Spinal cord (tissue), 10 donors: ENCODE measurements around the gene CYBRD1. TPM values are rescaled to one million over a fixed set of nuclear protein-coding genes. Genes with fewer than 3 reads are reported as not detected.

Source experiments
- DNase-seq, 6 donors: peaks; one replicate each; pipeline versions ENCODE4 v3.0.0 to v3.0.0-alpha.2; 2013 to 2015; ENCODE audit warnings: low spot score in 6 of 6, low read depth in 4 of 6
- H3K27ac ChIP-seq: one replicate; pipeline ENCODE4 v1.5.1; 2013; ENCODE audit warnings: low read depth, low read length, control low read depth
- H3K27me3 ChIP-seq: one replicate; pipeline ENCODE4 v1.6.1; 2013; ENCODE audit warnings: low read length; ENCODE audit not compliant: control insufficient read depth, insufficient read depth
- H3K36me3 ChIP-seq: one replicate; pipeline ENCODE4 v1.6.1; 2013; ENCODE audit warnings: low read length; ENCODE audit not compliant: control insufficient read depth, insufficient read depth
- H3K4me1 ChIP-seq: one replicate; pipeline ENCODE4 v1.6.1; 2013; ENCODE audit warnings: low read length; ENCODE audit not compliant: control insufficient read depth, insufficient read depth
- H3K4me3 ChIP-seq: one replicate; pipeline ENCODE4 v1.5.1; 2013; ENCODE audit warnings: low read depth, low read length, control low read depth
- H3K9me3 ChIP-seq: one replicate; pipeline ENCODE4 v1.6.1; 2013; ENCODE audit warnings: low read length; ENCODE audit not compliant: control insufficient read depth, insufficient read depth
- WGBS: methylation state at CpG from one replicate; pipeline ENCODE4 v1.1.5; 2013; ENCODE audit warnings: missing lambda C conversion rate; ENCODE audit not compliant: insufficient coverage; 5-methylcytosine and 5-hydroxymethylcytosine counted together
- long read RNA-seq, 4 donors: transcript quantifications; one replicate each; lab custom pipeline, GENCODE V29; 2026
- polyA plus RNA-seq, 2 donors: library from polyadenylated mRNA; unstranded; fragments of 120-200 nt; gene quantifications; one replicate each; pipeline ENCODE4 v1.2.1, GENCODE V29; 2013; ENCODE audit not compliant: insufficient read length in 2 of 2
- total RNA-seq, 2 donors: library from RNA; depleted of rRNA in 1 of 2; stranded (reverse); fragments of 120-200 nt in 1 of 2; fragments of >200 nt in 1 of 2; gene quantifications; one replicate each; pipeline versions ENCODE4 v1.2.3 to v1.2.4, GENCODE V29; 2013 to 2014
- donor health status: healthy.

CYBRD1 gene
- total RNA-seq: 100 to 1,000 TPM; 108 to 138 TPM
- 10 to 100 TPM; 20.7 to 26.6 TPM for polyA plus RNA-seq
- long read RNA-seq, donor 1, full-length matches to known transcripts: 9 of 9 reads
- long read RNA-seq, donor 1, partial matches to known transcripts: 0 of 9 reads
- long read RNA-seq, donor 1, other reads (novel, unspliced or antisense): 0 of 9 reads
- long read RNA-seq, donor 2, full-length matches to known transcripts: 2 of 2 reads
- long read RNA-seq, donor 2, partial matches to known transcripts: 0 of 2 reads
- long read RNA-seq, donor 2, other reads (novel, unspliced or antisense): 0 of 2 reads
- long read RNA-seq, donor 3, full-length matches to known transcripts: 4 of 4 reads
- long read RNA-seq, donor 3, partial matches to known transcripts: 0 of 4 reads
- long read RNA-seq, donor 3, other reads (novel, unspliced or antisense): 0 of 4 reads
- long read RNA-seq, donor 4, full-length matches to known transcripts: 25 of 25 reads
- long read RNA-seq, donor 4, partial matches to known transcripts: 0 of 25 reads
- long read RNA-seq, donor 4, other reads (novel, unspliced or antisense): 0 of 25 reads

GRCh38 chr2:171522052-171522787, at the start of gene CYBRD1:
TSS of gene CYBRD1 (plus strand) at chr2:171522474. CDS start at chr2:171522546, 72 bp downstream.
- Histone ChIP-seq H3K4me3 (peak within 1 kb of the TSS; percentile 76), H3K36me3 (no peaks in the 10 kb centered on the region), H3K27me3 (peaks cover 23% of the 10 kb centered on the region), H3K4me1 (peaks cover 16% of the 10 kb centered on the region), H3K9me3 (no peaks in the 10 kb centered on the region), H3K27ac (peak within 1 kb of the TSS; percentile 92)
- 0% methylated on average over 41 of the region's 45 CpGs for WGBS
- DNase-seq: peak; percentile 12 to 87 (median 47)

GRCh38 chr2:171475979-171476378, 46.3 kb upstream of the CYBRD1 start:
- Histone ChIP-seq H3K4me3 (no peak overlapping the region), H3K4me1 (no peaks in the 10 kb centered on the region), H3K36me3 (peaks cover 13% of the 10 kb centered on the region), H3K27ac (no peak overlapping the region), H3K9me3 (no peaks in the 10 kb centered on the region), H3K27me3 (no peaks in the 10 kb centered on the region)
- no peak for DNase-seq
- no CpG with 5 or more reads among the region's 1 CpG for WGBS

- Histone ChIP-seq H3K9me3 (no peaks in the 10 kb centered on the region), H3K4me3 (no peak overlapping the region), H3K36me3 (peaks cover 6% of the 10 kb centered on the region), H3K27me3 (no peaks in the 10 kb centered on the region), H3K4me1 (no peaks in the 10 kb centered on the region), H3K27ac (no peak overlapping the region)
- WGBS: no CpG with 5 or more reads among the region's 1 CpG
- DNase-seq: no peak
Measured at GRCh38 chr2:171478345-171478744, 43.9 kb upstream of the CYBRD1 start.

- Histone ChIP-seq H3K4me1 (no peaks in the 10 kb centered on the region), H3K27me3 (no peaks in the 10 kb centered on the region), H3K27ac (no peak overlapping the region), H3K9me3 (no peaks in the 10 kb centered on the region), H3K4me3 (no peak overlapping the region), H3K36me3 (peaks cover 6% of the 10 kb centered on the region)
- 88% methylated on average over 1 of the region's 3 CpGs for WGBS
- no peak for DNase-seq
Measured at GRCh38 chr2:171479154-171479814, 43.0 kb upstream of the CYBRD1 start.

- Histone ChIP-seq H3K27me3 (no peaks in the 10 kb centered on the region), H3K9me3 (no peaks in the 10 kb centered on the region), H3K36me3 (peaks cover 3% of the 10 kb centered on the region), H3K4me1 (no peaks in the 10 kb centered on the region), H3K4me3 (no peak overlapping the region), H3K27ac (no peak overlapping the region)
- no CpG with 5 or more reads among the region's 1 CpG for WGBS
- no peak for DNase-seq
Measured at GRCh38 chr2:171480908-171481307, 41.4 kb upstream of the CYBRD1 start.

GRCh38 chr2:171482308-171482707, 40.0 kb upstream of the CYBRD1 start:
- Histone ChIP-seq H3K9me3 (no peaks in the 10 kb centered on the region), H3K27ac (no peak overlapping the region), H3K4me3 (no peak overlapping the region), H3K4me1 (no peaks in the 10 kb centered on the region), H3K36me3 (peaks cover 5% of the 10 kb centered on the region), H3K27me3 (no peaks in the 10 kb centered on the region)
- no peak for DNase-seq

- H3K4me3 ChIP-seq: no peak overlapping the region
- no peaks in the 10 kb centered on the region for H3K27me3 ChIP-seq
- peaks cover 2% of the 10 kb centered on the region for H3K36me3 ChIP-seq
- H3K9me3 ChIP-seq: no peaks in the 10 kb centered on the region
- no peak for DNase-seq
- 60% methylated on average over 1 of the region's 3 CpGs for WGBS
- H3K4me1 ChIP-seq: no peaks in the 10 kb centered on the region
- no peak overlapping the region for H3K27ac ChIP-seq
Measured at GRCh38 chr2:171482877-171483276, 39.4 kb upstream of the CYBRD1 start.

GRCh38 chr2:171483793-171484192, 38.5 kb upstream of the CYBRD1 start:
- Histone ChIP-seq H3K4me1 (no peaks in the 10 kb centered on the region), H3K4me3 (no peak overlapping the region), H3K27ac (no peak overlapping the region), H3K27me3 (no peaks in the 10 kb centered on the region), H3K36me3 (peaks cover 2% of the 10 kb centered on the region), H3K9me3 (no peaks in the 10 kb centered on the region)
- no peak for DNase-seq
- no CpG with 5 or more reads among the region's 2 CpGs for WGBS

GRCh38 chr2:171485116-171485515, 37.2 kb upstream of the CYBRD1 start:
- H3K36me3 ChIP-seq: peaks cover 2% of the 10 kb centered on the region
- no peak overlapping the region for H3K27ac ChIP-seq
- no peaks in the 10 kb centered on the region for H3K4me1 ChIP-seq
- H3K4me3 ChIP-seq: no peak overlapping the region
- WGBS: no CpG with 5 or more reads among the region's 1 CpG
- H3K9me3 ChIP-seq: no peaks in the 10 kb centered on the region
- no peaks in the 10 kb centered on the region for H3K27me3 ChIP-seq
- DNase-seq: no peak
